GM10266 (cell line): ENCODE measurements around the gene GLG1.

Experiments
- DNase-seq: peaks from one replicate; pipeline ENCODE4 v3.0.0; 2012; ENCODE audit errors: extremely low spot score
- TF ChIP-seq, protein P1 (sequence below): IDR thresholded peaks from 2 replicates; pipeline ENCODE4 v1.5.1; 2012; ENCODE audit warnings: mild to moderate bottlenecking, low read depth; ENCODE audit not compliant: control insufficient read depth, insufficient read depth; ENCODE audit errors: missing control alignments

Gene GLG1

DNA sequence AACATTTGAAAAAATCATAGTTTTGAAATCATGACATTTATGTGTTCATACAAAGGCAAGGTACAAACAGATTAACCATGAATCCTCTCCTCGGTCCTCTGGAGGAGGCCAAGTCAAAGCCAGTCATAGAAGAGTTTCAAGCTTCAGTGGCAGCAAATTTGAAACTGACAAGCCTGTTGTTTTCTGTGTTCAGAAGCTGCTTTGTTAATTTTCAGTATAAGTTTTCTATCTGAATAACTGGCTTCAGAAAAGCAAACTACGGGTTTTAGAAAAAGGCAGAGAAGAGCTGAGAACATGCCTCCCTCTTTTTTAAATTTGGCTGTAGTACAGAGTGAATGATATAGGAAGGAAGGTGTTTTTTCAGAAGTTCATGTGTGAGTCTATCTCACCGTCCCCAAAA lies 106.0 kb downstream of the GLG1 start:
- TF ChIP-seq, protein P1, sequence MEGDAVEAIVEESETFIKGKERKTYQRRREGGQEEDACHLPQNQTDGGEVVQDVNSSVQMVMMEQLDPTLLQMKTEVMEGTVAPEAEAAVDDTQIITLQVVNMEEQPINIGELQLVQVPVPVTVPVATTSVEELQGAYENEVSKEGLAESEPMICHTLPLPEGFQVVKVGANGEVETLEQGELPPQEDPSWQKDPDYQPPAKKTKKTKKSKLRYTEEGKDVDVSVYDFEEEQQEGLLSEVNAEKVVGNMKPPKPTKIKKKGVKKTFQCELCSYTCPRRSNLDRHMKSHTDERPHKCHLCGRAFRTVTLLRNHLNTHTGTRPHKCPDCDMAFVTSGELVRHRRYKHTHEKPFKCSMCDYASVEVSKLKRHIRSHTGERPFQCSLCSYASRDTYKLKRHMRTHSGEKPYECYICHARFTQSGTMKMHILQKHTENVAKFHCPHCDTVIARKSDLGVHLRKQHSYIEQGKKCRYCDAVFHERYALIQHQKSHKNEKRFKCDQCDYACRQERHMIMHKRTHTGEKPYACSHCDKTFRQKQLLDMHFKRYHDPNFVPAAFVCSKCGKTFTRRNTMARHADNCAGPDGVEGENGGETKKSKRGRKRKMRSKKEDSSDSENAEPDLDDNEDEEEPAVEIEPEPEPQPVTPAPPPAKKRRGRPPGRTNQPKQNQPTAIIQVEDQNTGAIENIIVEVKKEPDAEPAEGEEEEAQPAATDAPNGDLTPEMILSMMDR = no peak
- no peak for DNase-seq

DNA sequence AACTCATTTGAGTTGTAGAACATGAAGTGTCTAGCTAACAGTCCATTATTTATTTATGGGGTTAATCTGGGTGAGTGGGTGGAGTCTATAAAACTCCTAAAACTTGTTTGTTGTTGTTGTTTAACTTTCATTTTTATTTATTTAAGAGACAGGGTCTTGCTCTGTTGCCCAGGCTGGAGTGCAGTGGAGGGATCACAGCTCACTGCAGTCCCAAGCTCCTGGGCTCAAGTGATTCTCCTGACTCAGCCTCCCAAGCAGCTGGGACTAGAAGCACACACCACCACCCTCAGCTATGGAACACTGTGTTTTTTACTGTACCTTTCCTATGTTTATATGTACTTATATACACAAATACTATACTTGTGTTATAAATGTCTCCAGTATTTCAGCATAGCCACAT lies 107.8 kb downstream of the GLG1 start:
- no peak for DNase-seq
- TF ChIP-seq, protein P1 = no peak

DNA sequence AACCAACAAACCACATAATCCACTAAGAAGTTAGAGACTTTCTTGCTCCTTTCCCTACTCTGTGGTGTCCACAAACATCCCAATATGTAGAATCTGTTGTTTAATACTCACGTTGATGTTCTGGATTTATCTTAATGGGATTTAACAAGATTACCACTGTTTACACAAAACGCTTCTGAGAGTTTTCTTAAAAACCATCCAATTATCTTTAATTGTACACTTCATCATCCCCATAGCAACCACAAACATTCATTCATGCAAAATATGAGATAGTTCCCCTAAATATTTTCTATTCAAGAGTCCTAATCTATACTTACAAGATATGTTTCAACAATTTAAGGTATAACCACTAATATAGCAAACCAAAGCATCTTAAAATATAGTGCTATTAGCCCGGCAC lies 109.2 kb downstream of the GLG1 start:
- TF ChIP-seq, protein P1 = no peak
- DNase-seq = no peak

DNA sequence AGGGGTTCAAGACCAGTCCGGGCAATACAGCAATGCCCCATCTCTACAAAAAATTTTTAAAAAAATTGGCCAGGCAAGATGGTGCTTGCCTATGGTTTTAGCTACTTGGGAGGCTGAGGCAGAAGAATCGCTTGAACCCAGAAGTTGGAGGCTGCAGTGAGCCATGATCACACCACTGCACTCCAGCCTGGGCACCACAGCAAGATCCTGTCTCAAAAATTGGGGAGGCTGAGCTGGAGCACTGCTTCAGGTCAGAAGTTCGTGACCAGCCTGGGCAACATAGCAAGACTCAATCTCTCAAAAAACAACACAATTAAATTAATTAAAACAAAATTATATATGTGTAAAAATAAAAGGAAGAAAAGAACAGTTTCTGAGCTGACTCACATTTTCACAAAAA lies 110.9 kb downstream of the GLG1 start:
- DNase-seq = no peak
- TF ChIP-seq, protein P1 = no peak

DNA sequence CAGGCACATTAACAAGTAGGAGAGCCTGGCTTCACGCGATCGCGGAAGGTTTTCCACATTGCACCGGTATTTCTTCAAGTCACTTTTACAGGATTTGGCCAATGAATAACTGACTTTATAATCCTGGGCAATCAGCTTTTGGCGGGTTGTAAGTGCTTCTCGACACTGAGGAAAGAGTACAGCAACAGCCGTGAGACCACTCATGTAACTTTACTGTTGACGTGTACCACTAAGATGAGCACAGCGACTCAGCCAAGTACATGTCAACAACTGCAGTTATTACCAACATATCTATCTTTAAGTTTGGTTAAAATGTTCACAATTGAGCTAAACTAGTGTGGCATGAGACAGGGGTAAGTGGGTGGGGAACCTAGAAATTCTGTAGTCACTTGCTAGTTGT lies 113.9 kb downstream of the GLG1 start:
- TF ChIP-seq, protein P1 = no peak
- DNase-seq = no peak

DNA sequence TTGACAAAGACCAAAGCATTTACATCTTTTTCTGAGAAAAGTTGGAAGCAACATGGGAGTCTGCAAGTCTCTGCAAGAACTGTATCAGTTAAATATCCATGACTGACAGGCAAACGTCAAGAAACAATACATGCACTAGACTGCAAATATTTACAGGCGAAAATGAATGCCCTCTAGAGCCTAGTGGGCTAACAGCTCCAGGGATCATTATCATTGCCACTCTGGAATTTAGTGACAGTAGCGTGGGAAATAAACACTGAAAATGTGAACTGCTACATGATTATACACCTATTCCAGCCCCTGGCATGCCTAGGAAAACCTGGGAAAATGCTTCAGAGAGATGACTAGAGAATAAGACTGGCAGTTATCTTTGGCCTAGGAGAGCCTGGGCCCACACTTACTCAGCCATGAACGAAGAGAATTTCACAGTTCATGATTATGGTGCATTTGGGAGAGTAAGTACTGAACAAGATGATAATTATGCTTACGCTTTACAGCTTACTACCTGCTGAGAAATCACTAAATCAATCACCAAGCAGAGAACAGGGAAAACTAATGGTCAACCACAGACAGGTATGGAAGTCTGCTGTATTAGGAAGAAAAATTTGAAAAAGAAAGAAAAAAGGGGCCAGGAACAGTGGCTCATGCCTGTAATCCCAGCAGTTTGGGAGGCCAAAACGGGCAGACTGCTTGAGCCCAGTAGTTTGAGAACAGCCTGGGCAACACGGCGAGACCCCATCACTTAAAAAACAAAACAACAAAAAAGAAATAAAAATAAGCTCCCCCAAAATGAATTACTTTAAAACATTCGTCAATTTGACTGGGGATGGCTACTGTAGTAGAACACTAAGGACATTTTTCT lies 119.0 kb downstream of the GLG1 start:
- TF ChIP-seq, protein P1 = no peak
- DNase-seq = no peak

DNA sequence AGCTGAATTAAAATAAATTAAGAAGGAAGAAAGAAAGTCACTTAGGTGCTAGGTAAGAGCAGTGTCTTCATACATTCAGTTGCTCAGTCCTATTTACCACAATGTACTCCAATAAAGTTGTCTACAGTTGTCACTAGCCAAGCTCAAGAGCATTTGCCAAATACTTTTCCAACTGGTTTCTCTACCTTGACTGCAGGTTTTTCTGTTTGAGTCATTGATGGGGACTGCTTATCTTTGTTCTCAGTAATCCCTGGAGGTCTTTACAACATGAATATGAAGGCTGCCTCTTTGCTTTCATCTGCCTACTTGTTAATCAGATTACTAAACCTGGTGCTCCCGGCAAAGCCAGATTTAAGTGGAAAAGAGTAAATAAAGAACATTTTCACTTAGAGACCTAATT lies 121.0 kb downstream of the GLG1 start:
- no peak for DNase-seq
- TF ChIP-seq, protein P1 = no peak
